Stimulated activated CD8-positive, alpha-beta memory T cell treated with anti-CD3 and anti-CD28 coated beads, Interleukin-12 subunit alpha, Interleukin-12 subunit beta, amount 100 ng/mL, for 4 hours (primary cell): ENCODE data around the gene GUCY1A1.
"Not testable (repeated sequence)": the region's sequence is repeated elsewhere in the genome, so short reads cannot be mapped to it uniquely, and the experiment has no call there.

Source experiments
- DNase-seq: peaks from one replicate; pipeline ENCODE4 v3.0.0-alpha.2; 2020; ENCODE audit warnings: low read depth

GUCY1A1 gene

GRCh38 chr4:155666344-155667221 lies at the start of gene GUCY1A1:
Gene GUCY1A1 (plus strand): TSS chr4:155666848. CDS start chr4:155696868, 30,020 bp downstream.
- no peak for DNase-seq

- DNase-seq = no peak
Observed at GRCh38 chr4:155617296-155617695, 49.4 kb upstream of the GUCY1A1 start.

- DNase-seq = no peak
Observed at GRCh38 chr4:155618183-155618838, 48.3 kb upstream of the GUCY1A1 start.

- no peak for DNase-seq
Observed at GRCh38 chr4:155620637-155621036, 46.0 kb upstream of the GUCY1A1 start.

GRCh38 chr4:155624478-155624877 lies 42.2 kb upstream of the GUCY1A1 start:
- no peak for DNase-seq

- DNase-seq = no peak
Observed at GRCh38 chr4:155626561-155626960, 40.1 kb upstream of the GUCY1A1 start.

GRCh38 chr4:155629183-155629825 lies 37.3 kb upstream of the GUCY1A1 start:
- DNase-seq = no peak

GRCh38 chr4:155629956-155630355 lies 36.7 kb upstream of the GUCY1A1 start:
- DNase-seq = no peak

GRCh38 chr4:155632310-155632840 lies 34.3 kb upstream of the GUCY1A1 start:
- DNase-seq = no peak

- no peak for DNase-seq
Observed at GRCh38 chr4:155638195-155638965, 28.3 kb upstream of the GUCY1A1 start.

- no peak for DNase-seq
Observed at GRCh38 chr4:155639704-155640523, 26.7 kb upstream of the GUCY1A1 start.

- DNase-seq = no peak
Observed at GRCh38 chr4:155640751-155641150, 25.9 kb upstream of the GUCY1A1 start.

GRCh38 chr4:155643087-155643486 lies 23.6 kb upstream of the GUCY1A1 start:
- DNase-seq = no peak

- no peak for DNase-seq
Observed at GRCh38 chr4:155646001-155646400, 20.6 kb upstream of the GUCY1A1 start.

GRCh38 chr4:155650785-155651184 lies 15.9 kb upstream of the GUCY1A1 start:
- DNase-seq = not testable (repeated sequence)

- no peak for DNase-seq
Observed at GRCh38 chr4:155653052-155653451, 13.6 kb upstream of the GUCY1A1 start.

GRCh38 chr4:155656025-155656424 lies 10.6 kb upstream of the GUCY1A1 start:
- DNase-seq = no peak

- DNase-seq = no peak
Observed at GRCh38 chr4:155657169-155657568, 9.5 kb upstream of the GUCY1A1 start.

GRCh38 chr4:155657985-155658680 lies 8.5 kb upstream of the GUCY1A1 start:
- no peak for DNase-seq

GRCh38 chr4:155658681-155659064 lies 8.0 kb upstream of the GUCY1A1 start:
- DNase-seq = no peak
